Measurements from ENCODE around the gene CLK3. TPM values are rescaled to one million over a fixed set of nuclear protein-coding genes. Genes with fewer than 3 reads are reported as not detected.

CLK3 gene
- polyA plus RNA-seq, 1 experiment = 34.9 TPM

- POLR2A ChIA-PET = no interaction called here
- Histone ChIP-seq H3K4me3 (ENCODE audit: low read depth, low read length) (no peak overlapping the region), H3K9me3 (ENCODE audit: control insufficient read depth, insufficient read depth, low read length) (peaks cover 5% of the 10 kb centered on the region; the same call in 1 of the 2 replicates), H3K27me3 (ENCODE audit: control insufficient read depth, insufficient read depth, low read length) (peaks cover 24% of the 10 kb centered on the region), H3K27ac (ENCODE audit: low read depth, low read length) (no peak overlapping the region)
- CTCF ChIA-PET = interaction anchor here (1.1 kb wide), 1 partner anchor 9 kb away, joined by 4 read pairs; no protein-coding TSS in a partner anchor
- DNase-seq (ENCODE audit: low read depth, low spot score) = no peak
- no peak for TF ChIP-seq CTCF (IDR thresholded peaks at IDR 0.05; ENCODE audit: low read depth, low read length)
Measured at GRCh38 chr15:74612677-74613076, 3.0 kb upstream of the CLK3 start.

GRCh38 chr15:74613089-74613952, 2.3 kb upstream of the CLK3 start:
- no peak for DNase-seq (ENCODE audit: low read depth, low spot score)
- Histone ChIP-seq H3K27ac (ENCODE audit: low read depth, low read length) (no peak overlapping the region), H3K27me3 (ENCODE audit: control insufficient read depth, insufficient read depth, low read length) (peaks cover 23% of the 10 kb centered on the region), H3K4me3 (ENCODE audit: low read depth, low read length) (no peak overlapping the region), H3K9me3 (ENCODE audit: control insufficient read depth, insufficient read depth, low read length) (peaks cover 5% of the 10 kb centered on the region; the same call in 1 of the 2 replicates)
- CTCF ChIA-PET = interaction anchor here (0.6 to 1.9 kb wide), 5 partner anchors 18 to 288 kb away, joined by 3 to 7 read pairs (median 4); no protein-coding TSS in a partner anchor
- no peak for TF ChIP-seq CTCF (IDR thresholded peaks at IDR 0.05; ENCODE audit: low read depth, low read length)
- POLR2A ChIA-PET = no interaction called here

- Histone ChIP-seq H3K4me3 (ENCODE audit: low read depth, low read length) (peak overlapping the region; percentile 96), H3K9me3 (ENCODE audit: control insufficient read depth, insufficient read depth, low read length) (peaks cover 5% of the 10 kb centered on the region; the same call in 1 of the 2 replicates), H3K27ac (ENCODE audit: low read depth, low read length) (no peak overlapping the region), H3K27me3 (ENCODE audit: control insufficient read depth, insufficient read depth, low read length) (peaks cover 15% of the 10 kb centered on the region)
- TF ChIP-seq CTCF (IDR thresholded peaks at IDR 0.05; ENCODE audit: low read depth, low read length) = no peak
- CTCF ChIA-PET = interaction anchor here (0.7 to 1.9 kb wide), 5 partner anchors 16 to 241 kb away, joined by 3 to 7 read pairs (median 4); no protein-coding TSS in a partner anchor
- peak; percentile 32 for DNase-seq (ENCODE audit: low read depth, low spot score)
- POLR2A ChIA-PET = interaction anchor here (0.5 to 2.2 kb wide), 4 partner anchors 16 to 154 kb away, joined by 3 to 9 read pairs (median 6); partner anchors contain the start of gene ARID3B
Measured at GRCh38 chr15:74613953-74614743, 1.5 kb upstream of the CLK3 start.

- no peak for TF ChIP-seq CTCF (IDR thresholded peaks at IDR 0.05; ENCODE audit: low read depth, low read length)
- H3K27me3 ChIP-seq (ENCODE audit: control insufficient read depth, insufficient read depth, low read length) = peaks cover 8% of the 10 kb centered on the region
- DNase-seq (ENCODE audit: low read depth, low spot score) = no peak
- peaks cover 5% of the 10 kb centered on the region; the same call in 1 of the 2 replicates for H3K9me3 ChIP-seq (ENCODE audit: control insufficient read depth, insufficient read depth, low read length)
- peak overlapping the region; percentile 96 for H3K4me3 ChIP-seq (ENCODE audit: low read depth, low read length)
- ChIA-PET CTCF (interaction anchor here (0.7 to 1.9 kb wide), 4 partner anchors 16 to 242 kb away, joined by 3 to 7 read pairs (median 4); no protein-coding TSS in a partner anchor), POLR2A (interaction anchor here (1.0 to 2.2 kb wide), 4 partner anchors 11 to 74 kb away, joined by 3 to 9 read pairs (median 6); partner anchors contain the start of gene ARID3B)
- peak overlapping the region; percentile 89 for H3K27ac ChIP-seq (ENCODE audit: low read depth, low read length)
Measured at GRCh38 chr15:74614744-74615507, 710 bp upstream of the CLK3 start.

Data from AG04450 (cell line).